Measurements from ENCODE around the gene USP5.
"Not testable (repeated sequence)": the region's sequence is repeated elsewhere in the genome, so short reads cannot be mapped to it uniquely, and the experiment has no call there.

USP5 gene

DNA sequence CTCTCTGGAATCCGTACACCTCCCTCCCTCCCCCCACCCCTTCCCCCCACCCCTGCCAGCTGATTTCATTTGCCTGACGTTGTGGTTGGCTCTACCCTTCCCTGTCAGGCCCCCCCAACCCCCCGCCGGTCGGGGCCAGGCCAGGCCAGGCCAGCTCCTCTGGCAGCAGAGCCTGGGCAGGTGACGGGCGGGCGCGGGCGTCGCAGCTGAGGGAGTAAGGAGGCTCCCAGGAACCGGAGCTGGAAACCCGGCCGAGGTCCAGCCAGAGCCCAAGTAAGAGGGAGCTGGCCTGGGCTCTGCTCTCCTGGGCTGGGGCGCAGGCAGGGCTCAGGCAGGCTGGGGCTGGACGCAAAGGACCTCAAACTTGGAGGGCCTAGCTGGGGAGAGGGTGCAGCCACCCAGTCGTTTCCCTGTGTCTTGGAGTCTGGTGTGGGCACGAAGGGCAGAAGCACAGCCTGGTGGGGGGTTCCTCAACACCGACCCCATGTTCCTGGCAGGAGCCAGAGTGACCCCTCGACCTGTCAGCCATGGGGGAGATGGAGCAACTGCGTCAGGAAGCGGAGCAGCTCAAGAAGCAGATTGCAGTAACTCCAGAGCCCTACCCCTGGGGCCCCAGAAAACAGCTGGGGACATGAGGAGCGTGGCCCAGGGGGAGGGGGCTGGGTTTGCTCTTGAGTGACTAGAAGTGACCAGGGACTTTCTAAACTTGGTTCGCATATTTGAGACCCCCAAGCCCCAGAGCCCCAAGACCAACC lies 11.0 kb upstream of the USP5 start, which contains the start of gene GNB3:
GNB3 (plus strand) TSS at position 165 of the 755 bp plus-strand sequence; CDS start at position 528, 363 bp downstream.
- DNase-seq: no peak

GRCh38 chr12:6842075-6842474 lies 9.9 kb upstream of the USP5 start:
- no peak for DNase-seq

DNA sequence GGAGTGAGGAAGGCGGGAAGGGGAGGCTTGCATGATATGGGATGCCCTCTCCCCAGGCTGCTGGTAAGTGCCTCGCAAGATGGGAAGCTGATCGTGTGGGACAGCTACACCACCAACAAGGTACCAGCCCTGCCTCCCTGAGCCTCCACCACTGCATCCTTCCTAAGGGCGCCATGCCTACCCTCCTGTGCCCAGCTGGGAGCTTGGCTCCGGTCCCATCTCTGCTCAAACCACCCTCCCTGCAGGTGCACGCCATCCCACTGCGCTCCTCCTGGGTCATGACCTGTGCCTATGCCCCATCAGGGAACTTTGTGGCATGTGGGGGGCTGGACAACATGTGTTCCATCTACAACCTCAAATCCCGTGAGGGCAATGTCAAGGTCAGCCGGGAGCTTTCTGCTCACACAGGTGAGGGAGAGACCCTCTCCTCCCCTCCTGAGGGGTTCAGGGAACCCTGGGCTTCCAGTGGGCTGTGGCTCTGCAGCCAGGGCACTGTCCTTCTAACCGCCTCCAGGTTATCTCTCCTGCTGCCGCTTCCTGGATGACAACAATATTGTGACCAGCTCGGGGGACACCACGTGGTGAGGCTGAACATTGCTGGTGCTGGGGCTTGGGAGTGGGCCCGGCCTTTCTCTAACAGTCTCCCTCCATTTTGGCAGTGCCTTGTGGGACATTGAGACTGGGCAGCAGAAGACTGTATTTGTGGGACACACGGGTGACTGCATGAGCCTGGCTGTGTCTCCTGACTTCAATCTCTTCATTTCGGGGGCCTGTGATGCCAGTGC lies 8.6 kb upstream of the USP5 start:
- DNase-seq: no peak

GRCh38 chr12:6845395-6845794 lies 6.6 kb upstream of the USP5 start:
- DNase-seq: no peak

- DNase-seq: no peak
These were observed 5.6 kb upstream of the USP5 start for GRCh38 chr12:6846316-6846869.

DNA sequence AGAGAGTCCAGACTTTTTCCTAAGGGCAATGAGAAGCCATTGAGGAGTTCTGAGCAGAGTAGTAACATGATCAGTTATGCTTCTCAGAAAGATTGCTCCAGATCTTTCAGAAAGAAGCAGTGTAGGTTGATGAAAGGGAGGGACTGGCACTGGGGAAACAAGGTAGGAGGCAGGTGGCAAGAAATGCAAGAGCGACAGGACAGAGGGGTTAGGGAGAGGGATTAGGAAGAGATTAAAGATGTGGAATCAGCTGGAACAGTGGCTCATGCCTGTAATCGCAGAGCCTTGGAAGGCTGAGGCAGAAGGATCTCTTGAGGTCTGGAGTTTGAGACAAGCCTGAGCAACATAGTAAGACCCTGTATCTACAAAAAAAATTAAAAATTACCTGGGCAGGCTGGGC lies 4.3 kb upstream of the USP5 start:
- DNase-seq: no peak

GRCh38 chr12:6849427-6849826 lies 2.5 kb upstream of the USP5 start:
- no peak for DNase-seq

DNA sequence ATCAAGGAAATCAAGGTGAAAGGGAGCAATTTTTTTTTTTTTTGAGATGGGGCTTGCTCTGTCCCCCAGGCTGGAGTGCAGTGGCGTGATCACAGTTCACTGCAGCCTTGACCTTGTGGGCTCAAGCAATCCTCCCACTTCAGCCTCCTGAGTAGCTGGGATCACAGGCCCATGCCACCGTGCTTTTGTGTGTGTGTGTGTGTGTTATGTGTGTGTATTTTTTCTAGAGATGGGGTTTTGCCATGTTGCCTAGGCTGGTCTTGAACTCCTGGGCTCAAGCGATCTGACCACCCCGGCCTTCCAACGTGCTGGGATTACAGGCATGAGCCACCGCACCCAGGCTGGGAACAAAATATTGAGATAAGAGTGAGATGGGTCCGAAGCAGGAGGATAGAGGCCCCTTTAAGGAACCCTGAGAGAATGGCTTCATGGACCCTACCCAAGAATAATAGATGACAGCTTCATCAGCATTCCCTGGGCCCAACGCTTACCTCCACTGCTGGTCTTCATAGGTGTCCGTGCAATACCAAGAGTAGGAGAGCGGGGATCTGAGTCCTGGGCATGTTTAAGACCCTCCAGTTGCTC lies 1.9 kb upstream of the USP5 start:
- DNase-seq: no peak

- no peak for DNase-seq
These were observed 1.2 kb upstream of the USP5 start for GRCh38 chr12:6850796-6851152.

DNA sequence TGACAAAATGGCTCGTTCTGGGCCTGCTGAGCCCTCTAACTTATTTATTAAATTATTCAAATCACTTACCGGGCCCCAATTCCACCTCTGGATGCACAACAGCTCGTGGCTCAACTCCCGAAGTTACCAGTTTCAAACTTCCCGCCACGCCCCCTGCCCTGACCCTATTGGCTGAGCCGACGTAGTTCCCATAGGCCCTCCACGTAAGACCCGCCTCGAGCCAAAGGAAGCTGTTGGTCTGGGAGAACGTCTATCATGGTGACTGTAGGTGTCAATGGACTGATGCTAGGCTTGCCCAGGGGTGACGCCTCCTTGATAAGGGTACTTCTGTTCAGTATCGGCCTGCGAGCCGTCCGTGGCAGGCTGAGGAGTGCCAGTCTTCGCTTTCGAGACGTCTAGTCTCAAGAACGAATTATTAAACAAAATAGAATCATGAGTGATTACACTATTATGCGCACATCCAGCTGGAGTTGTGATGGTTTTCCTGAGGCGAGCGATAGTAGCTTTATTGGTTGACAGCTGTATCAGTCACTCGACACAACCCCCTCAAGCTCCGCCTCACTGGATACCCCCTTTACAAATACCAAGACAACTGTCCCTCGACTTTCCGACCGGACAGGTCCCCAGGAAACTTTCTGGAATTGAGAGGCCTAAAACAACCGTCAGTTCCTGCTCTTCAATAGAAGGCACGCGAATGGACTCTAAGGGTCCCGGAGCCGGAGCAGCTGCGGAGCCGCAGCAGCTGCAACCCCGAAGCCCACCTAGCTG lies 613 bp upstream of the USP5 start, which contains the start of gene CDCA3:
CDCA3 (minus strand) TSS at position 134 of the 768 bp plus-strand sequence. CDS start 334 bp downstream, outside the sequence.
- peak; percentile 92 for DNase-seq

GRCh38 chr12:6852651-6853354 lies 853 bp downstream of the USP5 start:
- DNase-seq: peak; percentile 59

GRCh38 chr12:6853626-6854025 lies 1.7 kb downstream of the USP5 start:
- no peak for DNase-seq

- DNase-seq: no peak
These were observed 2.1 kb downstream of the USP5 start for GRCh38 chr12:6854036-6854435.

- no peak for DNase-seq
These were observed 3.4 kb downstream of the USP5 start for GRCh38 chr12:6855322-6855721.

GRCh38 chr12:6858799-6859198 lies 6.8 kb downstream of the USP5 start:
- DNase-seq: no peak

GRCh38 chr12:6860116-6860515 lies 8.2 kb downstream of the USP5 start:
- DNase-seq: no peak

- DNase-seq: no peak
These were observed 9.0 kb downstream of the USP5 start for GRCh38 chr12:6860942-6861341.

GRCh38 chr12:6861391-6861790 lies 9.4 kb downstream of the USP5 start:
- no peak for DNase-seq

- no peak for DNase-seq
These were observed 11.1 kb downstream of the USP5 start for GRCh38 chr12:6863033-6863432.

DNA sequence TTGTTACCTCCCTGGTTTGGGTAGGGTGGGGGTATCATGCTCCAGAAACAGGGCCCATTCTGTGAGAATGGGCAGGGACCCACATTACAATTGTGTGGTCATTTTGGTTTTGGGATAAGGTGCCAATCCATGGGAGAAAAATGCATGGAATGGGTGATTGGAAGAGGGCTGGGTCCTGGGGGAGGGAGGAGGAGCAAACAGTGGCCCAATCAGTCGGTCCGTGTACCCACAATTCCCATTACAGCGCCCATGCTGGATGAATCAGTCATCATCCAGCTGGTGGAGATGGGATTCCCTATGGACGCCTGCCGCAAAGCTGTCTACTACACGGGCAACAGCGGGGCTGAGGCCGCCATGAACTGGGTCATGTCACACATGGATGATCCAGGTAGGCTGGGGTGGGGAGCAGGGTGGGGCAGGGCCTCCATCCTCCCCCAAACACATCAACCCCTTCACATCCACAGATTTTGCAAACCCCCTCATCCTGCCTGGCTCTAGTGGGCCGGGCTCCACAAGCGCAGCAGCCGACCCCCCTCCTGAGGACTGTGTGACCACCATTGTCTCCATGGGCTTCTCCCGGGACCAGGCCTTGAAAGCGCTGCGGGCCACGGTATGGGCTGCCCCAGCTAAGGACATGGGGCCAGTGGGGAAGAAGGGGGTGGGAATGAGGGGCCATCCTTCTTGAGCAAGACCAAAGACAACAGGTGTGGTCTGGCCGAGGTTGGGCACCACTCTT lies 11.8 kb downstream of the USP5 start:
- DNase-seq: no peak

- not testable (repeated sequence) for DNase-seq
These were observed 13.4 kb downstream of the USP5 start for GRCh38 chr12:6865307-6865706.
